HepG2 (cell line): Measurements from ENCODE around the gene PCOLCE2. TPM values are rescaled to one million over a fixed set of nuclear protein-coding genes. Genes with fewer than 3 reads are reported as not detected.
A peak's percentile ranks its signal among the peaks of the same experiment; 100 is the strongest.

Experiments
- AFF4 ChIP-seq: sonication (generic); formaldehyde crosslinking; IDR thresholded peaks from 2 replicates; pipeline ENCODE4 v1.4.0; 2020; ENCODE audit warnings: missing genetic modification reagents
- AKNA ChIP-seq: sonication (generic); formaldehyde crosslinking; IDR thresholded peaks from 2 replicates; pipeline ENCODE4 v1.4.0; 2020; ENCODE audit warnings: missing genetic modification reagents, borderline replicate concordance
- E2F1 ChIP-seq: sonication (generic); formaldehyde crosslinking; IDR thresholded peaks from 2 replicates; pipeline ENCODE4 v1.5.0; 2020; ENCODE audit warnings: missing genetic modification reagents
- HNF1B ChIP-seq: sonication (generic); formaldehyde crosslinking; IDR thresholded peaks from 2 replicates; pipeline ENCODE4 v1.5.1; 2020; ENCODE audit warnings: mild to moderate bottlenecking, moderate library complexity, missing genetic modification reagents
- MED1 ChIP-seq: sonication (generic); formaldehyde crosslinking; IDR thresholded peaks from 2 replicates; pipeline ENCODE4 v1.4.0; 2020; ENCODE audit warnings: missing genetic modification reagents
- MXD3 ChIP-seq: IDR thresholded peaks from 2 replicates; pipeline ENCODE4 v1.6.1; 2016; ENCODE audit warnings: mild to moderate bottlenecking, missing biosample characterization, missing genetic modification reagents
- PHF5A ChIP-seq: IDR thresholded peaks from one replicate; pipeline ENCODE4 v1.6.1; 2018; ENCODE audit warnings: low read depth, missing genetic modification reagents; ENCODE audit not compliant: unreplicated experiment
- PTBP1 ChIP-seq: fragments of 200-400 bp; formaldehyde crosslinking; IDR thresholded peaks from 2 replicates; pipeline ENCODE4 v1.6.1; 2018; ENCODE audit warnings: low read length, low read depth; ENCODE audit not compliant: poor library complexity, severe bottlenecking
- SOX5 ChIP-seq: IDR thresholded peaks from 2 replicates; pipeline ENCODE4 v1.6.1; 2016; ENCODE audit warnings: borderline replicate concordance
- TBX2 ChIP-seq: sonication (generic); formaldehyde crosslinking; IDR thresholded peaks from 2 replicates; pipeline ENCODE4 v1.5.0; 2020; ENCODE audit warnings: missing genetic modification reagents, mild to moderate bottlenecking, borderline replicate concordance
- TBX3 ChIP-seq: fragments of 450-650 bp; IDR thresholded peaks from 2 replicates; pipeline ENCODE4 v1.6.1; 2017; ENCODE audit warnings: antibody characterized with exemption, mild to moderate bottlenecking, inconsistent platforms, borderline replicate concordance
- ZBTB20 ChIP-seq: sonication (generic); formaldehyde crosslinking; IDR thresholded peaks from 2 replicates; pipeline ENCODE4 v1.8.1; 2023; ENCODE audit warnings: missing genetic modification reagents, low read depth, mild to moderate bottlenecking, borderline replicate concordance
- ZFP36L1 ChIP-seq: sonication (generic); formaldehyde crosslinking; IDR thresholded peaks from 2 replicates; pipeline ENCODE4 v1.8.0; 2022; ENCODE audit warnings: mild to moderate bottlenecking, missing genetic modification reagents, moderate library complexity
- ZMYM4 ChIP-seq: sonication (generic); formaldehyde crosslinking; IDR thresholded peaks from 2 replicates; pipeline ENCODE4 v1.8.1; 2023; ENCODE audit warnings: mild to moderate bottlenecking, missing genetic modification reagents
- ZNF136 ChIP-seq: sonication (generic); formaldehyde crosslinking; IDR thresholded peaks from 2 replicates; pipeline ENCODE4 v1.8.1; 2022; ENCODE audit warnings: low read depth, mild to moderate bottlenecking, moderate library complexity, missing genetic modification reagents
- ZNF256 ChIP-seq: sonication (generic); formaldehyde crosslinking; conservative IDR thresholded peaks from 2 replicates; pipeline ENCODE4 v1.4.0; 2020; ENCODE audit warnings: missing genetic modification reagents
- ZNF431 ChIP-seq: sonication (generic); formaldehyde crosslinking; IDR thresholded peaks from 2 replicates; pipeline ENCODE4 v1.9.0; 2022; ENCODE audit warnings: missing genetic modification reagents, low read depth, mild to moderate bottlenecking, borderline replicate concordance
- ZNF605 ChIP-seq: sonication (generic); formaldehyde crosslinking; IDR thresholded peaks from 2 replicates; pipeline ENCODE4 v1.8.0; 2022; ENCODE audit warnings: mild to moderate bottlenecking, missing genetic modification reagents
- polyA plus RNA-seq, 8 experiments: library from polyadenylated mRNA; depleted of rRNA in 3 of 8; stranded (reverse) in 7 of 8; unstranded in 1 of 8; fragments of >200 nt; fragmentation: Illumina TruSeq in 4 of 8; extraction: Trizol in 4 of 8; gene quantifications; 2 replicates each; pipeline versions ENCODE4 v1.2.1 to v1.2.3, GENCODE V29; 2011 to 2016; ENCODE audit warnings: low read depth in 4 of 8, missing spikeins in 1 of 8, mixed read lengths in 1 of 8; ENCODE audit not compliant: insufficient read depth in 1 of 8
- total RNA-seq, 5 experiments: library from RNA; depleted of rRNA; stranded (reverse); fragments of >200 nt; fragmentation: Illumina TruSeq; extraction: Trizol; gene quantifications; 2 replicates each; pipeline ENCODE4 v1.2.3, GENCODE V29; 2016; ENCODE audit warnings: low read depth in 1 of 5

PCOLCE2 gene
- total and polyA plus RNA-seq, 2 of the 13 experiments (the other 11 are each of a cell fraction or from before 2014, with no cell fraction given): 0.71 to 2.0 TPM

GRCh38 chr3:142857056-142857455, 31.8 kb downstream of the PCOLCE2 start (continued):
- TF ChIP-seq ZNF256 (CRISPR knock-in tag): no peak
- TF ChIP-seq TBX2 (CRISPR knock-in tag): peak; percentile 68; the same call in 1 of the 2 replicates
- no peak for TF ChIP-seq E2F1 (CRISPR knock-in tag)
- 0 out of 2 replicates have a peak, but pooled peaks have one; percentile 29 for TF ChIP-seq TBX3
- no peak for TF ChIP-seq MXD3 (CRISPR knock-in tag)
- TF ChIP-seq PHF5A (CRISPR knock-in tag): peak; percentile 26
- no peak for TF ChIP-seq AFF4
- TF ChIP-seq ZBTB20 (CRISPR knock-in tag): no peak
- no peak for TF ChIP-seq ZNF136 (CRISPR knock-in tag)
- no peak for TF ChIP-seq ZFP36L1 (CRISPR knock-in tag)
- TF ChIP-seq PTBP1: no peak
- peak; percentile 38; the same call in 1 of the 2 replicates for TF ChIP-seq SOX5 (CRISPR knock-in tag)
- TF ChIP-seq ZMYM4 (CRISPR knock-in tag): peak; percentile 77
- peak; percentile 82 for TF ChIP-seq MED1 (CRISPR knock-in tag)
- TF ChIP-seq ZNF605 (CRISPR knock-in tag): 0 out of 2 replicates have a peak, but pooled peaks have one; percentile 41
- TF ChIP-seq HNF1B: peak; percentile 44; the same call in 1 of the 2 replicates
- no peak for TF ChIP-seq ZNF431 (CRISPR knock-in tag)
- no peak for TF ChIP-seq AKNA (CRISPR knock-in tag)
